ENCODE results near the gene UMODL1. TPM values are rescaled to one million over a fixed set of nuclear protein-coding genes. Genes with fewer than 3 reads are reported as not detected.

UMODL1 gene
- total and polyA plus RNA-seq, 2 of the 13 experiments (the other 11 are each of a cell fraction or from before 2014, with no cell fraction given) = not detected

GRCh38 chr21:42044871-42045495 lies 26.1 kb upstream of the UMODL1 start (continued):
- no peak for TF ChIP-seq ZEB1 (IDR thresholded peaks at IDR 0.05; ENCODE audit: insufficient replicate concordance, low read depth)
- TF ChIP-seq ZNF775 (CRISPR knock-in tag; IDR thresholded peaks at IDR 0.05; ENCODE audit: borderline replicate concordance) = no peak
- no peak for TF ChIP-seq ZFY (CRISPR knock-in tag; IDR thresholded peaks at IDR 0.05)
- no peak for TF ChIP-seq LRRFIP1 (CRISPR knock-in tag; conservative IDR thresholded peaks at IDR 0.05)
- no peak for TF ChIP-seq FOXA1 (IDR thresholded peaks at IDR 0.05)
- no peak for TF ChIP-seq FOXA1 (CRISPR knock-in tag; IDR thresholded peaks at IDR 0.05)
- no peak for TF ChIP-seq MLLT10 (CRISPR knock-in tag; IDR thresholded peaks at IDR 0.05)
- no peak for TF ChIP-seq NKX3-1 (CRISPR knock-in tag; IDR thresholded peaks at IDR 0.05)

- BruUV-seq (replicated peaks) = no TSS peak
- intact Hi-C loops (cut with micrococcal nuclease; ENCODE audit: unreplicated experiment) = no loop called here
- CTCF ChIA-PET (ENCODE audit: low intra/inter-chr PET ratio, low total read pairs) = no interaction called here
- no peak for TF ChIP-seq ZNF740 (CRISPR knock-in tag; IDR thresholded peaks at IDR 0.05)
- no peak for TF ChIP-seq ZKSCAN5 (CRISPR knock-in tag; IDR thresholded peaks at IDR 0.05)
- TF ChIP-seq HINFP (CRISPR knock-in tag; IDR thresholded peaks at IDR 0.05; ENCODE audit: low read depth) = no peak
- no peak for TF ChIP-seq HES4 (CRISPR knock-in tag; IDR thresholded peaks at IDR 0.05; ENCODE audit: borderline replicate concordance)
- no peak for TF ChIP-seq ZSCAN29 (CRISPR knock-in tag; conservative IDR thresholded peaks at IDR 0.05)
- no peak for TF ChIP-seq ZNF660 (CRISPR knock-in tag; IDR thresholded peaks at IDR 0.05; ENCODE audit: borderline replicate concordance, low read depth)
- TF ChIP-seq ZNF251 (CRISPR knock-in tag; IDR thresholded peaks at IDR 0.05) = no peak
These were observed 23.1 kb upstream of the UMODL1 start for GRCh38 chr21:42047821-42048613.

More at GRCh38 chr21:42047821-42048613, 23.1 kb upstream of the UMODL1 start:
- Histone ChIP-seq H4K20me1 (ENCODE audit: insufficient read depth, low read length) (no peaks in the 10 kb centered on the region), H3K9ac (ENCODE audit: insufficient read depth, low read depth, low read length) (no peak overlapping the region), H3K79me2 (ENCODE audit: insufficient read depth, low read length) (no peaks in the 10 kb centered on the region), H3K36me3 (replicated peaks in 1 of 2; ENCODE audit: control insufficient read depth in 1 of 2, insufficient read depth in 2 of 2, low read length in 2 of 2) (no peaks in the 10 kb centered on the region), H3K9me3 (ENCODE audit: low read length) (no peaks in the 10 kb centered on the region), H3K27me3 (ENCODE audit: control insufficient read depth in 1 of 2, insufficient read depth in 2 of 2, low read length in 2 of 2) (peaks cover 3 to 22% of the 10 kb centered on the region in 2 experiments; a peak in 3 of 5 replicates), H3K4me2 (ENCODE audit: low read depth, low read length) (no peak overlapping the region), H3K4me3 (replicated peaks in 1 of 3; ENCODE audit: insufficient read depth in 1 of 3, low read depth in 2 of 3, low read length in 3 of 3) (no peak overlapping the region), H2AFZ (ENCODE audit: low read length) (no peak overlapping the region), H3K27ac (ENCODE audit: extremely low read length, insufficient read depth, low read length) (no peak overlapping the region), H3K4me1 (ENCODE audit: insufficient read depth, low read length) (no peaks in the 10 kb centered on the region)
- 67% methylated on average over 14 of the region's 19 CpGs for WGBS (ENCODE audit: low lambda C conversion rate)
- POLR2A ChIA-PET = no interaction called here
- FAIRE-seq (no peak), DNase-seq (ENCODE audit: low spot score) (no peak), ATAC-seq (no peak)
- in situ Hi-C loops (cut with HindIII; ENCODE audit: extremely low pct_ligation_motif_present, low pct_unique_long_range_greater_than_20kb) = no loop called here
